Activated T-cell treated with anti-CD3 and anti-CD28 coated beads, Interleukin-2, amount 50 U/mL, for 72 hours (primary cell): ENCODE data around the gene PTF1A. TPM values are rescaled to one million over a fixed set of nuclear protein-coding genes. Genes with fewer than 3 reads are reported as not detected.
"Not testable (repeated sequence)": the region's sequence is repeated elsewhere in the genome, so short reads cannot be mapped to it uniquely, and the experiment has no call there.

Experiments used
- ATAC-seq, 2 donors: fragments of 150-1000 bp; cut with Tn5 transposase; replicated peaks in 1 of 2; 2 replicates each; pipeline ENCODE4 v1.10.0; 2021; ENCODE audit warnings: moderate library complexity in 2 of 2, mild to moderate bottlenecking in 1 of 2
- DNase-seq, 2 donors: peaks; one replicate each; pipeline ENCODE4 v3.0.0; 2021 to 2022; ENCODE audit warnings: mixed read lengths in 1 of 2
- H3K27ac Mint-ChIP-seq: one replicate; pipeline ENCODE4 v1.8.0; 2022; ENCODE audit warnings: mild to moderate bottlenecking, moderate library complexity, mixed read lengths
- H3K27me3 Mint-ChIP-seq: one replicate; pipeline ENCODE4 v1.8.0; 2022; ENCODE audit warnings: low read depth, mixed read lengths
- H3K36me3 Mint-ChIP-seq, 2 donors: one replicate each; pipeline ENCODE4 v1.8.0; 2022; ENCODE audit warnings: mixed read lengths in 2 of 2, mild to moderate bottlenecking in 1 of 2; ENCODE audit not compliant: insufficient read depth in 2 of 2
- H3K4me1 Mint-ChIP-seq: one replicate; pipeline ENCODE4 v1.8.0; 2022; ENCODE audit warnings: low read depth, mixed read lengths
- H3K4me3 Mint-ChIP-seq, 2 donors: one replicate each; pipeline ENCODE4 v1.8.0; 2022; ENCODE audit warnings: mild to moderate bottlenecking in 2 of 2, mixed read lengths in 2 of 2, moderate library complexity in 2 of 2
- H3K9me3 Mint-ChIP-seq, 2 donors: one replicate each; pipeline ENCODE4 v1.8.0; 2022; ENCODE audit warnings: mixed read lengths in 2 of 2
- total RNA-seq, 2 donors: library from RNA; stranded (reverse); gene quantifications; one replicate each; pipeline ENCODE4 v1.2.3, GENCODE V29; 2022

The PTF1A gene
- total RNA-seq, 2 donors from 2014 or later: not detected

DNA sequence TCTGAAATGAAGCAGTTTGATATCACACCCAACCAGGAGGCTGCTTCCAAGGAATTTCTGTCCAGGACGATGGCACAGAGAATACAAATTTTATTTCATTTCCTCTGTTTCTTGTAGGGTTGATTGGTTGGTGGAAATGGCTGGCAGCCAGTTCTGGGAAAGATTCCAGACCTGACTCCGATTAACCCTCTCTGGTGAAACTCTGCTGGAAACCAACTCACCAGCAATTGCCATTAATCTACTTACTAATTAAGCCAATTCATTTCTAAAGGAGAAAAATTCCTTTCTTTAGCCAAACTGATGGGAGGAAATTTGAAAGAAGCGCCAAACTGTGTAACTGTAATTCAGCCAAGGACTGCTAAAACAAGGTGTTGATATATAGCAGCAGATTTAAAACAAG, 10.7 kb downstream of the PTF1A start:
- no peak overlapping the region for H3K4me3 Mint-ChIP-seq
- ATAC-seq: no peak
- H3K9me3 Mint-ChIP-seq: no peaks in the 10 kb centered on the region
- no peaks in the 10 kb centered on the region for H3K36me3 Mint-ChIP-seq
- H3K27ac Mint-ChIP-seq: no peak overlapping the region
- no peak for DNase-seq
- no peaks in the 10 kb centered on the region for H3K4me1 Mint-ChIP-seq
- H3K27me3 Mint-ChIP-seq: peaks cover 68% of the 10 kb centered on the region

DNA sequence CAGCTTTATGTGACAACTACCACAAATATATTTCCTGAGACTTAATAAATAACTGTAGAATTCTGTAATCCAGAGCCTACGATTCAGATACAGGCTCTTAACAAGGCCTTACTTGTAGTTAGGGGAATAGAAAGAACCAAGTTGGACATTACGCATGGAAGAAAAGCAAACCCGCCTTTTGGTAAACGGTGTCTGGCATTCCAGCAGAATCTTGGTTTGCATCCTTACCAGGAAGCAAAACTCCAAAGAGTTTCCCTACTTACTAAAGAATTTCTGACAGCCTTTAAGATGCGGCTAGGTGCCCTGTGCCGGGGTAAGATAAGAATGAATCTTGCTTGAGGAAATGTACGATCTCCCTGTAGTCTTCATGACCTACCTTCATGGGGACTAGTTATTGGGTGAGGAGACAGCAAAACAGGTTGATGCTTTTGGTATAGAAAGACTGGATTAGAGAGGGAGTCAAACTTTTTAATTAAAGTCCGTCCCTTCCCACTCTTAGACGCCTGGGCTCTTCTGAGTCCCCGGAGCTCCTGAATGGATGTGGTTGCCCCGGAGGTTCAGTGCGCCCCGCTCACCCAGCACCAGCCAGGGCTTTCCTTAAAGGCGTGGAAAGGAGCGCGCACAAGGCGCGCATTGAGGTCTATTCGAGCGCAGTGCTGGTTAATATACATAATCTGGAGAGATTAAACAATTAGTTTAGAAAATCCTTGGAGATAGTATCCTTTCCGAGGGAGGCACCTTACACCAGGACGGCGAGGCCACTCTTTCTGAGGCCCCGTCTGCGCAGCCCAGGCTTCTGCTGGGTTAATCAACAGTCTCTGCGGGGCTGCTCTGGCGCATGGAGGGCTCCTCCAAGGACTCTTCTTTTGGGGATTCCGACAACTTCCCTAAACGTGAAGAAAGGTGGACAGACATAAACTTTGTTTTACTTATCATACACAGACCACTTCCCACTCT, 11.5 kb downstream of the PTF1A start:
- ATAC-seq: no peak
- H3K4me3 Mint-ChIP-seq: no peak overlapping the region
- H3K36me3 Mint-ChIP-seq: no peaks in the 10 kb centered on the region
- peaks cover 61% of the 10 kb centered on the region for H3K27me3 Mint-ChIP-seq
- no peak for DNase-seq
- no peaks in the 10 kb centered on the region for H3K4me1 Mint-ChIP-seq
- H3K9me3 Mint-ChIP-seq: no peaks in the 10 kb centered on the region
- no peak overlapping the region for H3K27ac Mint-ChIP-seq

DNA sequence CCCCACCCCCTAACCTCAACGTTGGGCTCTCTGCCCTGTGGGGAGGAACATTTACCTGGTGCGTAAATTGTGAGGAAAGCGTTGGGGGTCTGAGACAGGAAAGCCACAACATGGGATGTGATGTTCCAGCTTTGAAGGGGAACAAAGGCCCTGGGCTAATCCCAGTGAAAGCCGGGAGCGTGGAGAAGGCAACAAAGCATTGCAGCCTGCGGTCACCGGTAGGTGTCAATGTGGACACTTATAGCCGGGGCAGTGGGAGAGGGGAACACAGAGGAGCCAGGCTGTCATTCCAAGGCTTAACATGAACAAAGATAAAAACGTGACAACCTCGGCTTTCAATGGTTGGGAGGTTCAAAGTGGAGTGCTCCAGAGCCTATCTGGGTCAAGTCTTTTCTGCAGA, 12.7 kb downstream of the PTF1A start:
- H3K27ac Mint-ChIP-seq: no peak overlapping the region
- peaks cover 67% of the 10 kb centered on the region for H3K27me3 Mint-ChIP-seq
- no peak overlapping the region for H3K4me3 Mint-ChIP-seq
- ATAC-seq: no peak
- H3K36me3 Mint-ChIP-seq: no peaks in the 10 kb centered on the region
- no peaks in the 10 kb centered on the region for H3K9me3 Mint-ChIP-seq
- H3K4me1 Mint-ChIP-seq: no peaks in the 10 kb centered on the region
- no peak for DNase-seq

DNA sequence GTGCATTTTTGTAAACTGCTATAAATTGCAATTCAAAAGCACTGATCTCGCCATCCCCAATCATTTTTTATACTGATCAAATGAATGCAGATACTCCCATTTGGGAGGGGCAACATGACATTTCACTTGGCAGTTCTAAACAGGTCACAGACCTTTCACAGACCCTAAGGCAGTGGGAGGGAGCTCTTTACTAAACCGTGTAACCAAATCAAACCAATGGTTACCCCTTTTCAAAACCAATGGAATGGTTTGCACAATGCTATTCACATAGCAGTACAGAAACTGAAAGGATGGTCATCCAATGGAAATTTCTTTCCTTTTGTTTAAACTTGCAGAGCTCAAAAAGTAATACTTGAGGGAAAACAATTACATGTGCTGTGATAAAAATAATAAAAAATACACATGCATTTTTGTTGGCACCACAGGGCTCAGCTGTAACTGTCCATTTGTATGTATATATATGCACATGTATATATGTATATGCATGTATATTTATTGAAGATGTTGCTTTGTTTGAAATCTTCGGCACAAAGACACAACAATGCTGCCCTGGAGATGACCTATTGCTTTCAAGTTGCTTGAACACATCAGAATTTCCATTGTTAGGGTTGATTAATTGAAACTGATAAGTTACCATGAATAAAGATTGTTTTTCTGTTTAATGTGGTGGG, 14.0 kb downstream of the PTF1A start:
- H3K4me1 Mint-ChIP-seq: no peaks in the 10 kb centered on the region

DNA sequence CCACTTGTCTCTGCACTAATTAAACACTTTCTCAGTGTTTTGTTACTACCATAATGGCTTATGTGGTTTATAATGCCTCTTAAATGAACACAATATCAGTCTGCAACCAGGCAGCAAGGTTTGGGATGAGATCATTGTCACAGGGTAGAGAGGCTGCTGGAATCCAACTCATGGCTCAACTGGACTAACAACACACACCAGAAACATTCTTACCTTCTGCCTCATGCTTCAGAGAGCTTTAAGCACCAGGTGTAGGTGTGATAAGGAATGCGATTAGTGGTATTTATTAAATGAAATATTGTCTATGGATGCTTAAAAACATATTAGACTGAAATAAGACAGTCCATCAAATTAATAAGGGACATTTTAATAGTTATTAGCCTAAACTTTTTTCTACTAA, 25.4 kb downstream of the PTF1A start:
- peaks cover 0 to 1% of the 10 kb centered on the region in 2 donors for H3K36me3 Mint-ChIP-seq
- H3K27me3 Mint-ChIP-seq: peaks cover 30% of the 10 kb centered on the region
- DNase-seq: no peak
- H3K27ac Mint-ChIP-seq: no peak overlapping the region
- H3K9me3 Mint-ChIP-seq: no peaks in the 10 kb centered on the region
- no peak for ATAC-seq
- H3K4me3 Mint-ChIP-seq: no peak overlapping the region
- no peaks in the 10 kb centered on the region for H3K4me1 Mint-ChIP-seq

More for the DNA sequence above, 14.0 kb downstream of the PTF1A start:
- Mint-ChIP-seq H3K4me3 (no peak overlapping the region), H3K27ac (no peak overlapping the region), H3K27me3 (peaks cover 57% of the 10 kb centered on the region), H3K9me3 (no peaks in the 10 kb centered on the region), H3K36me3 (no peaks in the 10 kb centered on the region)
- DNase-seq: no peak
- ATAC-seq: no peak

DNA sequence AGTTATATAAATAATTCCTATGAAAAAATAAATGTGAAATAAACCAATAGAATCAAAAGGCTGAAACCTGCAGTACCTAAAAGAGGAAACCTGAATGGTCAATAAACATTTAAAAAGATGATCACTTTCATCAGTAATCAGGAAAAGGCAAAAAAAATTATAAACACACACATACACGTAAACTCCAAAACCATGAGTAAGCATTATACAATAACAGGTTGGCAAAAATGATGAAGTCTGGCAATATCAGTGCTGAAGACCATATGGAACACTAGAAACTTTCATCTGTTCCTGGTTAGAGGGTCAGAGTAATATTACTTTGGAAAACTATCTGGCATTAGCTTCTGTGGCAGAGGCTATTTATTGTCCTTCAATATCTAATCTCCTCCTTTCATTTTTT, 38.5 kb downstream of the PTF1A start:
- DNase-seq: no peak
- Mint-ChIP-seq H3K27ac (no peak overlapping the region), H3K27me3 (peaks cover 18% of the 10 kb centered on the region), H3K36me3 (no peaks in the 10 kb centered on the region), H3K9me3 (peaks cover 2% of the 10 kb centered on the region in 2 donors), H3K4me3 (no peak overlapping the region), H3K4me1 (no peaks in the 10 kb centered on the region)
- ATAC-seq: no peak

DNA sequence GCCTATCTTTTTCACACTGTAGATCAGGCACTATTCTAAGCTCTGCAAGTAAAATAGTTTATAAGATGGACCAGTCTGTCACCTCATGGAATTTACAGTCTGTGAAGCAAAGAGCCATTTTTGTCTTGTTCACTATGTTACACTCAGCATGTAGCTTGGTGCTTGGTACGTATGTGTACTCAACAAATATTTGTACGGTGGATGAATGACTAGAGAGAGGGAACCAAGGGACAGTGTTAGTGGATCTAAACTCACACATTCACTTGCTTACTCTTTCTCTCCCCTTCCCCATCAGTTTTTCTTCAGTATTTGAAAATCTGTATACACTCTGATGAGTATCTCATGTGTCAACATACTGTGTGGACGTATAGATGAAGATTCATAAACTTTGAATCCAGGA, 45.9 kb downstream of the PTF1A start:
- H3K9me3 Mint-ChIP-seq: peaks cover 6 to 8% of the 10 kb centered on the region in 2 donors
- no peak overlapping the region for H3K27ac Mint-ChIP-seq
- no peak overlapping the region for H3K4me3 Mint-ChIP-seq
- peaks cover 0 to 4% of the 10 kb centered on the region in 2 donors for H3K36me3 Mint-ChIP-seq
- H3K27me3 Mint-ChIP-seq: peaks cover 9% of the 10 kb centered on the region
- H3K4me1 Mint-ChIP-seq: no peaks in the 10 kb centered on the region
- ATAC-seq (no peak), DNase-seq (no peak)

DNA sequence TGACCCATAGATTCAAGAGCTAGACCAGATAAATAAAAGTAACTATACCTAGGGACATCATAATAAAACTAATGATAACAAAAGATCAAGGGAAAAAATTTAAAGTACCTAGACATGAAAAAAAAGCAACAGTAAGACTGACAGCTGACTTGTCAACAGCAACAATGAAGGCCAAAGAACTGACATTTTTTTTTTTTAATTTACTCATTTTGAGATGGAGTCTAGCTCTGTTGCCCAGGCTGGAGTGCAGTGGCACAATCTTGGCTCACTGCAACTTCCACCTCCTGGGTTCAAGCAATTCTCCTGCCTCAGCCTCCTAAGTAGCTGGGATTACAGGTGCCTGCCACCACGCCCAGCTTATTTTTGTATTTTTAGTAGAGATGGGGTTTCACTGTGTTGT, 49.7 kb downstream of the PTF1A start:
- ATAC-seq, H3K36me3 Mint-ChIP-seq, H3K4me1 Mint-ChIP-seq, DNase-seq, H3K27ac Mint-ChIP-seq, H3K27me3 Mint-ChIP-seq, H3K4me3 Mint-ChIP-seq: not testable (repeated sequence)
- H3K9me3 Mint-ChIP-seq: peaks cover 8 to 12% of the 10 kb centered on the region in 2 donors

Other genes with a start within 250 kb of the PTF1A start
- gene MSRB2, start 96.7 kb upstream of the PTF1A start, total RNA-seq: 10 to 100 TPM; 15.0 TPM
- under 1 TPM; 0.39 to 0.84 TPM for gene C10orf67, start 152.5 kb downstream of the PTF1A start, total RNA-seq
- gene OTUD1, start 246.8 kb downstream of the PTF1A start, total RNA-seq: 10 to 100 TPM; 13.3 to 18.4 TPM